ENCODE measurements around the gene ZNF672. TPM values are rescaled to one million over a fixed set of nuclear protein-coding genes. Genes with fewer than 3 reads are reported as not detected.
"Not testable (repeated sequence)": the region's sequence is repeated elsewhere in the genome, so short reads cannot be mapped to it uniquely, and the experiment has no call there.

Gene ZNF672
- total RNA-seq, 1 donor from 2014 or later, result 45.5 TPM

GRCh38 chr1:248825909-248826760 lies 11.9 kb upstream of the ZNF672 start, which contains the start of gene SH3BP5L:
TSS of gene SH3BP5L (minus strand) at chr1:248825915. CDS start at chr1:248824935, 980 bp downstream.
- intact Hi-C loops (cut with micrococcal nuclease), result no loop called here
- DNase-seq, result peak; percentile 95
- ATAC-seq, result peak; percentile 95

GRCh38 chr1:248828845-248829244 lies 9.2 kb upstream of the ZNF672 start:
- no peak for ATAC-seq
- intact Hi-C loops (cut with micrococcal nuclease), result no loop called here

DNA sequence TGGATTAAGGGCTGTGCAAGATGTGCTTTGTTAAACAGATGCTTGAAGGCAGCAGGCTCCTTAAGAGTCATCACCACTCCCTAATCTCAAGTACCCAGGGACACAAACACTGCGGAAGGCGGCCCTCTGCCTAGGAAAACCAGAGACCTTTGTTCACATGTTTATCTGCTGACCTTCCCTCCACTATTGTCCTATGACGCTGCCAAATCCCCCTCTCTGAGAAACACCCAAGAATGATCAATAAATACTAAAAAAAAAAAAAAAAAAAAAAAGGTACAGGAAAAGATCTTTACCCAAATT lies 7.4 kb upstream of the ZNF672 start:
- intact Hi-C loops (cut with micrococcal nuclease); ATAC-seq; DNase-seq: not testable (repeated sequence)

More at GRCh38 chr1:248828845-248829244, 9.2 kb upstream of the ZNF672 start:
- no peak for DNase-seq

GRCh38 chr1:248831842-248832241 lies 6.2 kb upstream of the ZNF672 start:
- intact Hi-C loops (cut with micrococcal nuclease), result no loop called here
- no peak for DNase-seq
- no peak for ATAC-seq

GRCh38 chr1:248834343-248834940 lies 3.6 kb upstream of the ZNF672 start:
- DNase-seq (no peak), ATAC-seq (no peak)
- intact Hi-C loops (cut with micrococcal nuclease), result no loop called here

DNA sequence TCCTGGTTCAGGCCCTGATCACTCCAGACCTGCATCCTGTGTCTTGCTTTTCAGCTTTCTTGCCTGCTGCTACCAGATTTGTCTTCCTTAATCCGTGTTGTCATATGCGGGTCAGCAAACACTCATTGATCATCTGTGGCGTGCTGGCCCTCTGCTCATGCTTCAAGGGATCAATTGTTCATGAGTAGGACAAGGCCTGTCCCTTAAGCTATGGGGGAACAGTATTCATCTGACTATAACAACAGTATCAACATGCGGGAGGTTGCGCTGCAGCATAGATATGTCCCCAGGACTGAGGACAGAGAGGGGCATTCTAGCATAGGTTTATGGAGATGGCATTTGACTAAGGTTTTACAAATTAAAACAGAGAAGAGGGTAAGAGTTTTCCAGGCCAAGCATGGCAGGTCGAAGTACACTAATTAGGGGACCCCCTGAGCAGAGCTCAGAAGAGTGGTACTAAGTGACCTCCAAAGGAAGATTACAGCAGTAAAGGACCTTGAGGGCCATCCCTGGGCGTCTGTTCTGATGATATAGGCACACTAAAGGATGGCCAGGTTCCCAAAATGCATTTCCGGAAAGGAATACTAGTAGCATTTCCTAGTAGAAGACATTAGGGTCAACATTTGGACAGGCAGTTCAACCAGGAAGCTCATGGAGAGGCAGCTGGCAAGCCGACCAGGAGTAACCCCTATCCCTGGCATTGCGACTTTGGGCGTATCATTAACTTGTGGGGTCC lies 811 bp upstream of the ZNF672 start:
- DNase-seq, result no peak
- intact Hi-C loops (cut with micrococcal nuclease), result no loop called here
- ATAC-seq, result no peak

- DNase-seq (peak; percentile 96), ATAC-seq (peak; percentile 89)
- intact Hi-C loops (cut with micrococcal nuclease), result no loop called here
These were observed 538 bp downstream of the ZNF672 start for GRCh38 chr1:248838357-248839167.

GRCh38 chr1:248839168-248839555 lies 1.1 kb downstream of the ZNF672 start:
- no peak for DNase-seq
- intact Hi-C loops (cut with micrococcal nuclease), result no loop called here
- ATAC-seq, result no peak

- no peak for DNase-seq
These were observed 2.9 kb downstream of the ZNF672 start for GRCh38 chr1:248840946-248841345.

GRCh38 chr1:248841702-248842395 lies 3.8 kb downstream of the ZNF672 start:
- peak; percentile 60 for DNase-seq
- no peak for ATAC-seq
- intact Hi-C loops (cut with micrococcal nuclease), result no loop called here

More at GRCh38 chr1:248840946-248841345, 2.9 kb downstream of the ZNF672 start:
- intact Hi-C loops (cut with micrococcal nuclease), result no loop called here
- ATAC-seq, result no peak

DNA sequence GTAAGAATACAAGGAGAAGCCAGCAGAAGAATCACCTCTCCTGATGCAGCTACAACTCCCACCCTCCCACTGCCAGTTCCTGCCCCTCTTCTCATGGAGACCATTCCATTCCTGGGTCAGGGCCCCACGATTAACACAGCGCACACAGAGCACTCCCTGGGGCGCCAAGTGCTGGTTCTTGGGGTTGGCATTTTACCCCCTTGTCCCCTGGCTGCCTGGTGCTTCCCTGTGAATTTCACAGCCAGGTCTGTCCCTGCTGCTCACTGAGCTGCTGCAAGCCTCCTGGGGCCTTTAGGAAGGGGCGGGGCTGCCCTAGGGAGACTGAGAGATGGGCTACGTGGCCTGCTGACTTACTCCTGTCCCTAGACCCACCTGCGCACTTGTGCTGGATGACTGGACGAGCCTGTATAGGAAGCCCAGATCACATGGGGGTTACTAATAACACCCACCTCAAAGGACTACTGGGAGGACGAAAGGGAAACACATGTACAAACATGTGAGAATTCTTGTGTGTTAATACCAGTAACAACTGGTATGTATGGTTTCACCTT lies 4.8 kb downstream of the ZNF672 start:
- intact Hi-C loops (cut with micrococcal nuclease), result no loop called here
- no peak for DNase-seq
- ATAC-seq, result no peak

DNA sequence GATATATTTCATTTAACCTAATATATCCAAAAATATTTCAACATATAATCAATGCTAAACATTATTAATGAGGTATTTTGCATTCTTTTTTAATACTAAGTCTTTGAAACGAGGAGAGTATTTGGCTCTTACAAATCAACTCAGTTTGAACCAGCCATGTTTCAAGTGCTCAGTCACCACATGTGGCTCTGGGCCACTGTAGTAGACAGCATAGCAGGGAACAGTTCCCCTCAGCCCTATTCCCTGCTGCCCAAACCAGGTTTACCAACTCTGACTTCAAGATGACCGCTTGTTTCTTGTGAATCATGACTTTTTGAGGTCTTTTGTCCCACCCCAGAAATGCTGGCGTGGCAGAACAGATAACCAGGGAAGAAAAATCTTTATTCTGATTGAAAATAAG lies 5.7 kb downstream of the ZNF672 start:
- ATAC-seq (no peak), DNase-seq (no peak)
- intact Hi-C loops (cut with micrococcal nuclease), result no loop called here

DNA sequence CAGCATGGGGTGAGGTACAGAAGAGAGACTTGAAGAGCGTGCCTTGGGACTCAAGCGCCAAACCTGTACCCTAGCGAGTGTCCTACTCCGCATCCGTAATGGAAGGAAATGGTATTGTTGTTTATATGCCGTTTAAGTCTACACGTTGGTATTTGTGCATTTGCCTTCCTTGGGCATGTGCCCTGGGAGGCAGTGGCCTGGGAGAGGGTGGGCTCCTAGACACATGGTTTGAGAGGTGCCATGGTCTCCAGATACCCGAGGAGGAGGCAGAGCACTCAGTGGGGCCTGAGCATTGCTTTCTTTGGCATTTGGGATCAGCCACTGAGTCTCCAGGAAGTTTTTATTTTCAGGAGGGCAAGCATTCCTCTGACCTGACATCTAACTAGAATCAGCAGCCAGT lies 6.5 kb downstream of the ZNF672 start:
- ATAC-seq, result no peak
- no peak for DNase-seq
- intact Hi-C loops (cut with micrococcal nuclease), result no loop called here

GRCh38 chr1:248847181-248847955 lies 9.3 kb downstream of the ZNF672 start:
- ATAC-seq, result no peak
- intact Hi-C loops (cut with micrococcal nuclease), result no loop called here

DNA sequence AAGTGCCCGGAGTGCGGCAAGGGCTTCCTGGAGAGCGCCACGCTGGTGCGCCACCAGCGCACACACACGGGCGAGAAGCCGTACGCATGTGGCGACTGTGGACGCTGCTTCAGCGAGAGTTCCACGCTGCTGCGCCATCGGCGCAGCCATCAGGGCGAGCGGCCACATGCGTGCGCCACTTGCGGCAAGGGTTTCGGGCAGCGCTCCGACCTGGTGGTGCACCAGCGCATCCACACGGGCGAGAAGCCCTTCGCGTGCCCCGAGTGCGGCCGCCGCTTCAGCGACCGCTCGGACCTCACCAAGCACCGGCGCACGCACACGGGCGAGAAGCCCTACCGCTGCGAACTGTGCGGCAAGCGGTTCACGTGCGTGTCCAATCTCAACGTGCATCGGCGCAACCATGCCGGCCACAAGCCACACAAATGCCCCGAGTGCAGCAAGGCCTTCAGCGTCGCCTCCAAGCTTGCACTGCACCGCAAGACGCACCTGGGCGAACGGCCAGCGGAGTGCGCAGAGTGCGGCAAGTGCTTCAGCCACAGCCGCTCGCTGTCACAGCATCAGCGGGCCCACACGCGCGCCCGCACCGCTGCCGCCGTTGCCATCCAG lies 10.0 kb downstream of the ZNF672 start:
- intact Hi-C loops (cut with micrococcal nuclease), result no loop called here
- ATAC-seq, result no peak
- DNase-seq, result no peak

More at GRCh38 chr1:248847181-248847955, 9.3 kb downstream of the ZNF672 start:
- no peak for DNase-seq

DNA sequence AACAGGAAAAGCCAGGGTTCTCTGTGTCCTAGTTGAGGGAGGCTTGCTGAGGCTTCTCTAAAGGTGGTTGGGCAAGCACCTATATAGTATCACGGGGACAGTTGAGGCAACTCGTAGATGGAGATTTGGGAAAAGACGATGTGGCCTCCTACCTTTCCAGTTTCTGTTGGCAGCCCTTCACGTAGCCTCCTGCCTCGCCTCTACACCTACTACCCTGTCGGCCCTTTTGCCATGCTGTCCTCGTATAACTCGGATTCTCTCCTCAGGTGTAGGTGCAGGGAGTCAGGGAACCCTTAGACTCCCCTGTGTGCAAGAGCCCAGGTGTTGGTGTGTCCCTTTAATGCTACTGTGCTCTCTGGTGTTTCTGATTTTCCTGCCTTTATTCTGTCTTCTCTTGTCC lies 10.6 kb downstream of the ZNF672 start:
- intact Hi-C loops (cut with micrococcal nuclease), result no loop called here
- ATAC-seq (no peak), DNase-seq (no peak)

DNA sequence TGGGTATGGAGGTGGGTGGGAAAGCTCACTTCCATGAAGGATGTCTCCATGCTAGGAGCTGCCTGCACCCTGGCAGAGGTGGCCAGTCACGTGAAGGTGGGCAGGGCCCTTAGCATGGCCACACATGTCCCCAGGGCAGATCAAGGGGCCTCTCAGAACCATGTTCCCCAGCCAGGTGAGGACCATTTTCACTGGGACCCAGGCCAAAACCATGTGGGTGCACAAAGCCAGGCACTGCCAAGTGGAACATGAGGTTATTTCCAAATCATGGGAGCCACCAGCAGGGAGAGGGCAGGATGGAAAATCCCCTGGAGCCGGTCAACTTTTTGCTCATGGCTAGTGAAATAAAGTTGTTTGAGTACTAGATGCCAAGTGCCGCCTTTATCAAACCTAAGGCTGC lies 11.1 kb downstream of the ZNF672 start:
- DNase-seq (no peak), ATAC-seq (peak; percentile 7)
- intact Hi-C loops (cut with micrococcal nuclease), result no loop called here

All from left ventricle myocardium superior (tissue), 1 donor.